Transverse colon (tissue), 4 donors: ENCODE results near the gene PGM1. TPM values are rescaled to one million over a fixed set of nuclear protein-coding genes. Genes with fewer than 3 reads are reported as not detected.

ENCODE experiments used
- DNase-seq: peaks from one replicate; pipeline ENCODE4 v3.0.0-alpha.2; 2019
- H3K27ac ChIP-seq, 4 donors: fragments of 200-600 bp; sonication (generic); 2 replicates each; pipeline ENCODE4 v1.5.1; 2016 to 2018; ENCODE audit warnings: inconsistent platforms in 4 of 4
- H3K27me3 ChIP-seq: fragments of 200-600 bp; sonication (generic); 2 replicates; pipeline ENCODE4 v1.5.1; 2017; ENCODE audit warnings: inconsistent platforms
- H3K36me3 ChIP-seq, 4 donors: fragments of 200-600 bp; sonication (generic); 2 replicates each; pipeline ENCODE4 v1.5.1; 2017 to 2019; ENCODE audit warnings: inconsistent platforms in 4 of 4
- H3K4me1 ChIP-seq, 4 donors: fragments of 200-600 bp; sonication (generic); 2 replicates each; pipeline ENCODE4 v1.5.1; 2017 to 2020; ENCODE audit warnings: inconsistent platforms in 4 of 4
- H3K4me3 ChIP-seq, 4 donors: fragments of 200-600 bp; sonication (generic); 1 replicate in 1 of 4; 2 replicates in 3 of 4; pipeline versions ENCODE4 v1.5.1 to v1.6.1; 2017 to 2019; ENCODE audit warnings: inconsistent platforms in 4 of 4
- H3K9me3 ChIP-seq, 2 donors: fragments of 200-600 bp; sonication (generic); 2 replicates each; pipeline ENCODE4 v1.5.1; 2017 to 2019; ENCODE audit warnings: inconsistent platforms in 2 of 2
- CTCF ChIP-seq, 5 experiments: fragments of 200-600 bp in 3 of 5; fragments of 450-650 bp in 2 of 5; sonication (generic) in 3 of 5; IDR thresholded peaks; 1 replicate in 2 of 5; 2 replicates in 3 of 5; pipeline ENCODE4 v1.5.1; 2016 to 2017; ENCODE audit warnings: antibody characterized with exemption in 5 of 5, inconsistent platforms in 3 of 5, mild to moderate bottlenecking in 2 of 5, moderate library complexity in 1 of 5
- EP300 ChIP-seq: sonication (generic); formaldehyde crosslinking; IDR thresholded peaks from one replicate; pipeline ENCODE4 v1.6.1; 2017; ENCODE audit warnings: antibody characterized with exemption, low read depth
- POLR2A ChIP-seq: fragments of 450-650 bp; IDR thresholded peaks from one replicate; pipeline ENCODE4 v1.6.1; 2016; ENCODE audit warnings: antibody characterized with exemption, mild to moderate bottlenecking, moderate library complexity
- POLR2AphosphoS5 ChIP-seq, 3 donors: sonication (generic); formaldehyde crosslinking; IDR thresholded peaks; one replicate each; pipeline ENCODE4 v1.6.1; 2016; ENCODE audit warnings: antibody characterized with exemption in 3 of 3
- WGBS, 2 donors: methylation state at CpG; one replicate each; pipeline ENCODE4 v1.1.5; 2018; ENCODE audit warnings: low coverage in 1 of 2; 5-methylcytosine and 5-hydroxymethylcytosine counted together
- in situ Hi-C, 4 donors: fragments of 200-750 bp; cut with MboI; loops; one replicate each; pipeline versions ENCODE4 v1.15.0 to v1.15.1; 2017; ENCODE audit warnings: low sequenced_read_pairs in 3 of 4, low pct_ligation_motif_present in 1 of 4, low pct_unique_long_range_greater_than_20kb in 1 of 4
- intact Hi-C: fragments of 100-400 bp; cut with DNase I; formaldehyde crosslinking; loops from one replicate; pipeline ENCODE4 v1.15.1; 2023; ENCODE audit warnings: low total_unique reads
- total RNA-seq, 4 donors: library from RNA; depleted of rRNA; stranded (reverse); fragments of >200 nt; gene quantifications; one replicate each; pipeline ENCODE4 v1.1.0, GENCODE V29; 2016

Gene PGM1
- total RNA-seq, 4 donors from 2014 or later: 45.0 to 144 (median 103) TPM

- DNase-seq: no peak
- H3K27ac ChIP-seq: no peak overlapping the region
- TF ChIP-seq EP300: no peak
- no peaks in the 10 kb centered on the region for H3K4me1 ChIP-seq
- H3K4me3 ChIP-seq: no peak overlapping the region
- H3K27me3 ChIP-seq: no peaks in the 10 kb centered on the region
- intact Hi-C loops: no loop called here
- H3K9me3 ChIP-seq: no peaks in the 10 kb centered on the region
- WGBS, 2 donors: 89 to 90% methylated on average over 6 of the region's 6 CpGs
- in situ Hi-C loops: no loop called here
- peaks cover 0 to 39% (median 16%) of the 10 kb centered on the region in 4 donors for H3K36me3 ChIP-seq
These were observed 58.0 kb downstream of the PGM1 start for GRCh38 chr1:63651161-63651701.

- WGBS, 2 donors: 88 to 100% methylated on average over 4 to 6 of the region's 6 CpGs
- intact Hi-C loops (no loop called here), in situ Hi-C loops (no loop called here)
- H3K27me3 ChIP-seq: no peaks in the 10 kb centered on the region
- H3K4me1 ChIP-seq: no peaks in the 10 kb centered on the region
- H3K9me3 ChIP-seq: no peaks in the 10 kb centered on the region
- H3K4me3 ChIP-seq: no peak overlapping the region
- no peak for DNase-seq
- TF ChIP-seq EP300: no peak
- TF ChIP-seq POLR2AphosphoS5 (IDR thresholded peaks at IDR 0.05): no peak
- TF ChIP-seq POLR2A: no peak
- TF ChIP-seq CTCF (IDR thresholded peaks at IDR 0.05): no peak
- H3K36me3 ChIP-seq: peaks cover 0 to 39% (median 16%) of the 10 kb centered on the region in 4 donors
- no peak overlapping the region for H3K27ac ChIP-seq
These were observed 60.8 kb downstream of the PGM1 start for GRCh38 chr1:63653976-63654375.

GRCh38 chr1:63659448-63659847, 66.2 kb downstream of the PGM1 start:
- WGBS, 2 donors: 92 to 94% methylated on average over 3 to 7 of the region's 7 CpGs
- no peak for DNase-seq

GRCh38 chr1:63662056-63662836, 69.0 kb downstream of the PGM1 start:
- H3K27ac ChIP-seq: peak overlapping the region in 1 of 4 donors; percentile 25
- TF ChIP-seq EP300 (no peak), POLR2AphosphoS5 (IDR thresholded peaks at IDR 0.05) (no peak), POLR2A (no peak), CTCF (IDR thresholded peaks at IDR 0.05) (no peak)
- H3K9me3 ChIP-seq: peaks cover 0 to 6% of the 10 kb centered on the region in 2 donors
- intact Hi-C loops (no loop called here), in situ Hi-C loops (no loop called here)
- H3K4me3 ChIP-seq: no peak overlapping the region
- 58 to 77% methylated on average over 4 to 10 of the region's 10 CpGs for WGBS, 2 donors
- H3K4me1 ChIP-seq: no peaks in the 10 kb centered on the region
- no peaks in the 10 kb centered on the region for H3K27me3 ChIP-seq
- DNase-seq: no peak
- H3K36me3 ChIP-seq: peaks cover 0 to 5% (median 0%) of the 10 kb centered on the region in 4 donors

More at GRCh38 chr1:63659448-63659847, 66.2 kb downstream of the PGM1 start:
- H3K4me1 ChIP-seq: no peaks in the 10 kb centered on the region
- in situ Hi-C loops: no loop called here
- H3K9me3 ChIP-seq: no peaks in the 10 kb centered on the region
- H3K36me3 ChIP-seq: peaks cover 0 to 16% (median 5%) of the 10 kb centered on the region in 4 donors
- intact Hi-C loops: no loop called here
- H3K4me3 ChIP-seq: no peak overlapping the region
- H3K27ac ChIP-seq: no peak overlapping the region
- TF ChIP-seq POLR2AphosphoS5 (IDR thresholded peaks at IDR 0.05): no peak
- no peak for TF ChIP-seq CTCF (IDR thresholded peaks at IDR 0.05)
- no peak for TF ChIP-seq POLR2A
- TF ChIP-seq EP300: no peak
- no peaks in the 10 kb centered on the region for H3K27me3 ChIP-seq
